M059J (cell line): ENCODE measurements around the gene MYOCD. TPM values are rescaled to one million over a fixed set of nuclear protein-coding genes. Genes with fewer than 3 reads are reported as not detected.

Experiments used
- DNase-seq: peaks from one replicate; pipeline ENCODE4 v3.0.0-alpha.2; 2012; ENCODE audit warnings: low read depth
- total RNA-seq: library from RNA; depleted of rRNA; stranded (reverse); fragments of >200 nt; shearing (Covaris generic); gene quantifications from 2 replicates; pipeline ENCODE4 v1.2.3, GENCODE V29; 2014

The MYOCD gene
- total RNA-seq, 1 experiment from 2014 or later = 1.8 TPM

DNA sequence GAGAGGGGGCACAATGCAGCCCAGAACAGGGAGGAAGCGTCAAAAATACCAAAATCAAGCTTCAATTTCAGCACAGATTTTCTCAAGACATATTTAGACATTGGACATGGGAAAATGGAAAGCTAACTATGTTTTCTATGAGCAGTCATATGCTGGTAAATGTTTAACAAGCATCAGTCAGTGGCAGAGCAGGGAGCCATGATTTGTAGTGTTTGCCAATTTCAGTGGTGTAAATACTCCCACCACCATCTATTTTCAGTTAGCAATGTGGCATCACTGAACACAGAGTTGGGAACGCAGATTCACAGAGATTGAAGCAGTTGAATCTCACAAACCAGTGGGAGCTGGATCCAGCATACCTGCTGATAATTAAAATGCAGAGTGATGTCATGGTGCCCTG is 24.6 kb upstream of the MYOCD start:
- no peak for DNase-seq

GRCh38 chr17:12642034-12642433 is 23.7 kb upstream of the MYOCD start:
- DNase-seq = no peak

DNA sequence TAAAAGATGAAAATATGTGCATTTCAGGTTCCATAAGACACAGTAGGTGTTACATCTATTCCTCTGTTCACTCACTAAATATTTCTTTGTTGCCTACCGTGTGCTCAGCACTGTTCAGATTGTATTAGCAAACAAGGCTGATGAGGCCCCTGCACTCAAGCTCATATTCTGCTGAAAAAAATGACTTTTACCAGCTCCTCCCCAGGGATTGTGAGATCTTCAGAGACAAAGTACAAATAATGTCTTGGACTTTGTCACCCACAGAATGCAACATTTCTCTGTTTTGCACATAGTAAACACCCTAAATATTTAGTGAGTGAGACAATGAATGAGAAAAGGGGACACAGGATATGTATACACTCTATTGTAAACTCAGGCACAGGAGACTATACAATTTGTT is 21.9 kb upstream of the MYOCD start:
- DNase-seq = no peak

DNA sequence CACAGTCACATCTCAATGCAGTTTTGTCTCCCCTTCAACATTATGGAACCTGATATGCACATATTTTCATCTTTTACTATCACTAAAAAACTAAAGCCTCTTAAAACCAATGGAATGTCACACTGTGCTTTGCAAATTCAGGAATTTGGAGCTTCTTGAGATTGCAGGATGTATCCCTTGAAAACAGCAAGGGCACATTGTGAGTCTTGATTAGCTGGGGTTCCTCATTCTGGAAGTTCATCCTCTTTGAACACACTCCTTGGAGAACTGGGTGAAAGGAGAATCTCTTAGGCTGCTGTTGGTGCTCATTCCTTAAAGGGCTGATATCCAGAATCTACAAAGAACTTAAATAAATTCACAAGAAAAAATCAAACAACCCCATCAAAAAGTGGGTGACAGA is 21.1 kb upstream of the MYOCD start:
- no peak for DNase-seq

- DNase-seq = no peak
Measured at GRCh38 chr17:12646761-12647422, 18.8 kb upstream of the MYOCD start.

DNA sequence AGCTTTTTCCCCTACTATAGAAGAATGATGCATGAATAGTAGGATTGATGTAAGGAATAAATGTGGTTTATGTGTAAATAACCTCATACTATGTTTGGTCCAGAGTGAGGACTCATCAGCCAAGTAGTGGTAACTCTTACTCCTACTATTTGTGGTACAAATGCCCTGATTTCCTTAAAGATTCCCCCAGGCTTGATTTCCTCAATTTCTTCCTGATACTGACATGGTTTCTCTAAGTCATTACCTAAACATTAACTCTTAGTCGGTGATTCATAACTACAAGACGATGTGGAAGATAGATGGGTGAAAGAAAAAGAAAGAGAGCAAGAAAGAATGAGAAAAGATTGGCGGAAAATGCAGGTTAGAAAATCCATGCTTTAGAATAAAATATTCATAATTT is 17.2 kb upstream of the MYOCD start:
- DNase-seq = no peak

- DNase-seq = no peak
Measured at GRCh38 chr17:12655936-12656335, 9.8 kb upstream of the MYOCD start.

DNA sequence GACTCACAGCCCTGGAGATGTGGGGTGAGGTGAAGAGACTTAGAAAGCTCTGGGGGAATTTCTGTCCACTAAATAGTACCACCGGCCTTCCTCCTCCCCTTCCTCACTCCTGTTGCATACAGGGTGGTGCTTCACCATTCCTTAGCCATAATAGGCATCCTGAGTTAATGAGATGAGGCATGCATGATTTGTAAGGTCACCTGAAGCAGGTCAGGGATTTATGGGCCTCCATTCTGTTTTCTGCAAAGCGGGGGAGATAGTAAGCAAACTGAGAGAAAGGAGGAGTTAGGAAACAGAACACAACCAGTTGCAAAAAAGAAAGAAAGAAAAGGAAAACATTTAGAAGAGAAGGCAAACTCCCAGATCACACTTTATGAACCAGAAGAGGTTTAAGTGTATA is 9.3 kb upstream of the MYOCD start:
- DNase-seq = no peak

- DNase-seq = peak; percentile 33
Measured at GRCh38 chr17:12659500-12659899, 6.2 kb upstream of the MYOCD start.

DNA sequence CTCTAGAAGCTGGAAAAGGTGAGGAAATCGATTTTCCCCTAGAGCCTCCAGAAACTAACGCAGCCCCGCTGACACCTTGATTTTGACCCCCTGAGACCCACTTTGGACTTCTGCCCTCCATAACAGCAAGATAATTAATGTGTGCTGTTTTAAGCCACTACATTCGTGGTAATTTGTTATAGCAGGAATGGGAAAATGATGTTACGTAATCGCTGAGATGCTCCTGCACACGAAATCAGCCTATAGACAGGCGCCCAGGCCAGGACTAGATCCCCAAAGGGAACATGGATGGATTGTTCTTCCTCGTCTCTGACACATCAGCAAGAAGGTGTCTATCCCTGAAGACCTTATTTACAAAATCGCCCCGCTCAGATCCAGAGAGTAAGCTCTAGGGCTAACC is 1.4 kb upstream of the MYOCD start:
- DNase-seq = no peak

- DNase-seq = no peak
Measured at GRCh38 chr17:12664894-12665262, 812 bp upstream of the MYOCD start.

DNA sequence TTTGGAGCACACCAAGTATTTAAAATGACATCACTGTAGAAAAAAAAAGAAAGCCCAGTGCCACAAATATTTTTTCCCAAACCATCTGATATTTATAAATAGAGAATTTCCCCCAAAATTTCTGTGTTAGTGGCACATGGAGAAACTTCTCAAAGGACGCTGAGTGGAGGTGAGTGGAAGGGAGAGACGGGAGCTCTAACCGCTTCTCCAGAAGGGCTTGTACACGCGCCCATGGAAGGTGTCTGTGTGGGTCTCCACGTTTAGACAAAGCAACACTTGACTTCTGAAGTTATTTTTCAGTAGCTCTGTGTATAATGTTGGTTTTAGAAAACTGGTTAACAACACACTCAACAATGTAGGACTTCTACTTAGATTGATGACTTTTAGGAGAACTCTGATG is 1.0 kb downstream of the MYOCD start:
- DNase-seq = no peak

- DNase-seq = peak; percentile 82
Measured at GRCh38 chr17:12667299-12667958, 1.7 kb downstream of the MYOCD start.

DNA sequence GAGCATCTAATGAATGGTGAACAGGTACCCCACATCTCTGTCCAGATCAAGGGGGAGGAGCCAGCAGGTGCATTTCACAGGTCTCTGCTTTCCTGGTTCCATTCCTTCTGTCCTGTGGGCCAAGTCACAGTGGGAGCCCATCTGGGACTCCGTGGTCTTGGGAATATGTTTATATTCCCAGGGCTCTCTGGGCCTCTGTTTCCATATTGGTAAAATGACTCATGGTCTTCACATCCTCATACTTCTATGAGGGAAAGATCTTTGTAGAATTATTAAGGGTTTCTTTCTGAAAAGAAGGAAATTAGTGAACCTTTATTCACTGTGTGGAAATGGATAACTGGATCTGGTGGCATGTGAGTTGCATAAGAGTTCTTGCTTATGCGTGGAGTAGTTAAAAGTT is 6.2 kb downstream of the MYOCD start:
- no peak for DNase-seq

GRCh38 chr17:12672947-12673346 is 7.3 kb downstream of the MYOCD start:
- no peak for DNase-seq

GRCh38 chr17:12673788-12674187 is 8.1 kb downstream of the MYOCD start:
- DNase-seq = peak; percentile 79

DNA sequence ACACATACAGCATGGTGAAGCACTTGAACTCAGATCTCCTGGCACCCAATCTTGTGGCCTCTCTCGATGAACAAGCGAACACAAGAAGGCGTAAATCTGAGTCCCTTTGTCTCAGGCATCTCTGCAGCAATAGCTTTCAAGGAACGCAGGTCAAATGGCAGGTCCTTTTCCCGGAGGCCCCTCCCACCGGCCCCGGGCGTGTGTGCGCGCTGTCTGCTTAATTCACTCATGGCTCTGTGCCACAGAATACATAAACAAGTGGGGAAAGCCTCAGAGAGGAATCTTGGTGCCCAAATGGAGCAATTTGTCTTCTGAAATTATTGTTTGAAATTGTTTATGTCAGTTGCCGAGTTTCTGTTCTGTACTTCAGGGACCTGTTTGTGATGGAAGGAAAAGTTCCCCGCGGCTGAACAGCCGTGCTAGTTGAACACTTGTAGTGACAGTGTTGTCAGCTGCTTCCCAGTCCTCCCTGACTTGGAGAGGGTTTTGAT is 14.8 kb downstream of the MYOCD start:
- no peak for DNase-seq

GRCh38 chr17:12680993-12681392 is 15.3 kb downstream of the MYOCD start:
- DNase-seq = no peak

DNA sequence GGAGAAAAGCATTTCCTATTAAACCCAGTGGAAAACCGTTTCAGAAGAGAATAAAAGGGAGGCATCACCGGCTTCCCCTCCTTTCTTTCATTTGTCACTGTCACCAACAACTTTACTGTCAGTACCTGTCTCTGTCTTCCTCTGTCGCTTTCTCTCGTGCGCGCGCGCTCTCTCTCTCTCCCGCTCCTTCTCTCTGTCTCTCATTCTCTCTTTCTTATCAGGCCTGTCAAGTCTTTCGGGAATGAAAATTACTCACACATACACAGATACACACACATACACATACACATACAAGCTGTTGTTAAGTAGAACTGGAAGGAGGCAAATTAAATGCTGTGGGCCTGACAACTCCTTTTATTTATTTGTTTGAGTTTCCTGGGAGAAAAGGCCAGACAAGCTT is 17.6 kb downstream of the MYOCD start:
- no peak for DNase-seq

DNA sequence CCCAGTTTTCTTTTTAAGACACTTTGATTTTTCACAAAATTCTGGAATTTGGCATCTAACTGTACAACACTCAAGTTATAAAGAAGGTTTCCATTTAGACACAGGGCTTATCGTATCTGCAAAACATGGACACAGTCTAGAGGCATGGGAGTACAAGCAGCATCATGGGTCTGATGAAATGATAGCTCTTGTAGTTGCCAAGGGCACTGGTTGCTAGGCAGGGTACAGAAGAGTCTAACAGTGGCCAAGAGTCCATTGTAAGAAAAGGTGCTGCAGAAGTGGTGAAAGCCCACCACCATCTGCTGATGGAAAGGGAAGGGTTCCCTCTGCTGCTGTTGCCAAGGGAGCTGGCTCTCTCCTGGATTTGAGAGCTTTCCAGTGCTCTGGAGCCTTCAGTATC is 20.8 kb downstream of the MYOCD start:
- no peak for DNase-seq

GRCh38 chr17:12688382-12688781 is 22.7 kb downstream of the MYOCD start:
- DNase-seq = no peak

DNA sequence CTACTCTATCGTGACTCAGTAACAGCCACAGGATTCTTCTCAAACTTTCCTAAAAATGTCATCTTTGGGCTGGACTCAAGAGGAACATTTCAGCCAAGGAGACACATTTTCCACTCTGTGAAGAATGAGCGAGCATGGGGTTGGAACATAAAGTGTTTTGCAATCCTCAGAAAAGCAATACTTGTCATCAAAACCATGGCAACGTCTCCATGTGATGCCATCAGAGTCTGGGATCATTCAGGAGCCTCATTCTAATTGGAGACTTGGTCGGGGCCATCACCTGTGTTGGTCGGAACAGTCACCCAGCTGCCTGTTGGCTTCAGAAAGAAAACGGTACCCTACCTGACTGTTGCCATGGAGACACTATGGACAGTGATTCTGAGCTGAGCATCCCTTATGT is 25.5 kb downstream of the MYOCD start:
- peak; percentile 35 for DNase-seq

DNA sequence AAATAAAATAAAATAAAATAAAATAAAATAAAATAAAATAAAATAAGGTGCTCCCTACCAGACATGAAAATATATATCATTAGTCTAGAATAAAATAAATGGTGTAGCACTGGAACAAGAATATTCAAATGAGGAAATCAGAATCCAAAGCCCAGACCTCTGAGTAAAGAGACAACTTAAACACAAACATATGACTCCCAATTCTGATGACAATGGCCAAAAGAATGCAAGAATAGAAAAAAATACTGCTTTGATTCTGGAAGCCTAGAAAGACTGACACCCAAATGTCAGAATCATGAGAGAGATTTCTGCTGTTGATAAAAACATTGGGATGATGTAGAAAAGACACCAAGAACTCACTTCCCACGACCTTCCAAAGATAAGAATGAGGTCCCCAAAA is 27.9 kb downstream of the MYOCD start:
- DNase-seq = peak; percentile 50

- DNase-seq = no peak
Measured at GRCh38 chr17:12706070-12706469, 40.4 kb downstream of the MYOCD start.
